ENCODE data around the gene DNAJC7.

Gene DNAJC7

GRCh38 chr17:42016941-42017865 is at the start of gene DNAJC7:
TSS of gene DNAJC7 (minus strand) at chr17:42017439. CDS start at chr17:42017416, 23 bp downstream.
- peak; percentile 88 for DNase-seq

GRCh38 chr17:42065201-42065600 is 48.0 kb upstream of the DNAJC7 start:
- no peak for DNase-seq

GRCh38 chr17:42062681-42063080 is 45.4 kb upstream of the DNAJC7 start:
- no peak for DNase-seq

- DNase-seq: no peak
These were observed 44.6 kb upstream of the DNAJC7 start for GRCh38 chr17:42061646-42062487.

GRCh38 chr17:42060231-42060630 is 43.0 kb upstream of the DNAJC7 start:
- no peak for DNase-seq

- no peak for DNase-seq
These were observed 42.6 kb upstream of the DNAJC7 start for GRCh38 chr17:42059815-42060214.

- DNase-seq: no peak
These were observed 40.8 kb upstream of the DNAJC7 start for GRCh38 chr17:42058063-42058462.

GRCh38 chr17:42056635-42057034 is 39.4 kb upstream of the DNAJC7 start:
- DNase-seq: no peak

GRCh38 chr17:42055496-42055895 is 38.3 kb upstream of the DNAJC7 start:
- DNase-seq: no peak

- no peak for DNase-seq
These were observed 37.8 kb upstream of the DNAJC7 start for GRCh38 chr17:42055027-42055426.

- DNase-seq: no peak
These were observed 36.7 kb upstream of the DNAJC7 start for GRCh38 chr17:42053731-42054500.

- DNase-seq: no peak
These were observed 35.2 kb upstream of the DNAJC7 start for GRCh38 chr17:42052346-42052877.

- no peak for DNase-seq
These were observed 34.4 kb upstream of the DNAJC7 start for GRCh38 chr17:42051645-42052044.

GRCh38 chr17:42051013-42051400 is 33.8 kb upstream of the DNAJC7 start:
- DNase-seq: no peak

GRCh38 chr17:42050393-42051012 is 33.3 kb upstream of the DNAJC7 start, which contains the start of gene C17orf113:
TSS of gene C17orf113 (minus strand) at chr17:42050601. CDS start at chr17:42043376, 7,225 bp downstream.
- peak; percentile 26 for DNase-seq

- DNase-seq: no peak
These were observed 32.7 kb upstream of the DNAJC7 start for GRCh38 chr17:42049834-42050392.

- no peak for DNase-seq
These were observed 30.1 kb upstream of the DNAJC7 start for GRCh38 chr17:42047343-42047742.

- DNase-seq: no peak
These were observed 28.5 kb upstream of the DNAJC7 start for GRCh38 chr17:42045719-42046118.

GRCh38 chr17:42042598-42043319 is 25.5 kb upstream of the DNAJC7 start:
- DNase-seq: no peak

- DNase-seq: no peak
These were observed 24.4 kb upstream of the DNAJC7 start for GRCh38 chr17:42041619-42042018.

- DNase-seq: no peak
These were observed 23.6 kb upstream of the DNAJC7 start for GRCh38 chr17:42040818-42041217.
